GM12892 (cell line): Measurements from ENCODE around the gene ID1.

Source experiments
- POLR2A ChIP-seq: IDR thresholded peaks from 2 replicates; pipeline ENCODE4 v1.6.1; 2011; ENCODE audit warnings: low read depth, low read length, control low read depth
- POLR2AphosphoS5 ChIP-seq: IDR thresholded peaks from 2 replicates; pipeline ENCODE4 v1.6.1; 2011; ENCODE audit warnings: low read depth, low read length, control low read depth
- TAF1 ChIP-seq: IDR thresholded peaks from 2 replicates; pipeline ENCODE4 v1.6.1; 2011; ENCODE audit warnings: low read depth, mild to moderate bottlenecking, control low read depth, low read length, borderline replicate concordance

DNA sequence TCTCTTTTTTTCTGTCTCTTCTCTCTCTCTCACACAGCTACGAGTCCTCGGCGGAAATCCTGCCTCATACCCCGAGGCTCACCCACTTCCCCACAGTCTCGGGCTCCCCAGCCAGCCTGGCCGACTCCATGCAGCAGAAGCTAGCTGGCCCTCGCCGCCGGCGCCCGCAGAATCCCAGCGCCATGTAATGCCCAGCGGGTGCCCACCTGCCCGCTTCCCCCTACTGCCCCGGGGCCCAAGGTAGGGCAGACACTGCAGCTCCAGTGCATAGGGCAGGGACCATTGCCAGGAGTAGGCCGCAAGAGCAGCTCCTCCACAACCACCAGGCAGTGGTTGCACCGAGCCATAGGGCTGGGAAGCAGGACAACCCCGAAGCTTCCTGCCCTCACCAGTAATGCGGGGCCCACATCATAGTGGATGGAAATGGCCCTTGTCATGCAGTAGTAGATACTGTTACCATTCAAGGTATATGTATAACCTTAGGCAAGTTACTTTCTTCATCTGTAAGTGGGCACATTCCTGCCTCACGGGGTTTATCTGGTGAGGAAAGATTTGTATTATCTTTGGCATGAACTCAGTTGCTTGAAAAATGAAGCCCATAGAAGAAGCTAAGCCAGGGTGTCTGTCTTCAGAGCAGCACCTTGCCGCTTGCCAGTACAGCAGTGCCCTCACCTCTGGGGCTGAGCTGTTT, 36.9 kb upstream of the ID1 start:
- TF ChIP-seq POLR2A (no peak), TAF1 (no peak), POLR2AphosphoS5 (no peak)
